Tibial nerve (tissue), 4 donors: Measurements from ENCODE around the gene C2CD4A.

Source experiments
- EP300 ChIP-seq, 2 donors: sonication (generic); formaldehyde crosslinking; IDR thresholded peaks; one replicate each; pipeline ENCODE4 v1.6.1; 2017; ENCODE audit warnings: antibody characterized with exemption in 2 of 2, mild to moderate bottlenecking in 1 of 2
- POLR2A ChIP-seq, 2 donors: fragments of 450-650 bp; IDR thresholded peaks; one replicate each; pipeline ENCODE4 v1.6.1; 2017; ENCODE audit warnings: antibody characterized with exemption in 2 of 2, mild to moderate bottlenecking in 2 of 2, moderate library complexity in 2 of 2
- TF ChIP-seq, protein P1 (sequence below), 5 experiments: fragments of 200-600 bp in 3 of 5; fragments of 450-650 bp in 2 of 5; sonication (generic) in 3 of 5; IDR thresholded peaks; one replicate each; pipeline ENCODE4 v1.5.1; 2016 to 2019; ENCODE audit warnings: antibody characterized with exemption in 5 of 5, mild to moderate bottlenecking in 3 of 5, moderate library complexity in 2 of 5

DNA sequence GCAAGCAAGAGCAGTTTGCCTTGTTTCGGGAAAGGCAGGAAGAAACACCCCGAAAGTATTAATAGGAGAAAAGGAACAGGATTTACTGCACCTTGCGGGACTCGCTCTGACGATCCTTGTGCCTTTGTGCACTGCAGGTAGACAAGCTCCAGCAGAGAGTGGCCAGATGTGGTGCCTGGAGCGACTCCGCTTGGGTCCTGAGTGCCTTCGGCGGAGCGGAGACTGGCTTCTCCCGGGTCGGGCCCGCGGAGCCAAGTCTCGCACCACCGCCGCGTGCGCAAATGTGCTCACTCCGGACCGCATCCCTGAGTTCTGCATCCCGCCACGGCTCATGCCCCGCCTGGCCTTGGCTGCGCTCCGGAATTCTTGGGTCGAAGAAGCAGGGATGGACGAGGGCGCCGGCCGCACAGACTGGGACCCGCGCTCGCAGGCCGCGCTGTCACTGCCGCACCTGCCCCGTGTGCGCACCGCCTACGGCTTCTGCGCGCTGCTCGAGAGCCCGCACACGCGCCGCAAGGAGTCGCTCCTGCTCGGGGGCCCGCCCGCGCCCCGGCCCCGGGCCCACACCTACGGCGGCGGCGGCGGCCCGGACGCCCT lies 769 bp downstream of the C2CD4A start:
- TF ChIP-seq, protein P1, sequence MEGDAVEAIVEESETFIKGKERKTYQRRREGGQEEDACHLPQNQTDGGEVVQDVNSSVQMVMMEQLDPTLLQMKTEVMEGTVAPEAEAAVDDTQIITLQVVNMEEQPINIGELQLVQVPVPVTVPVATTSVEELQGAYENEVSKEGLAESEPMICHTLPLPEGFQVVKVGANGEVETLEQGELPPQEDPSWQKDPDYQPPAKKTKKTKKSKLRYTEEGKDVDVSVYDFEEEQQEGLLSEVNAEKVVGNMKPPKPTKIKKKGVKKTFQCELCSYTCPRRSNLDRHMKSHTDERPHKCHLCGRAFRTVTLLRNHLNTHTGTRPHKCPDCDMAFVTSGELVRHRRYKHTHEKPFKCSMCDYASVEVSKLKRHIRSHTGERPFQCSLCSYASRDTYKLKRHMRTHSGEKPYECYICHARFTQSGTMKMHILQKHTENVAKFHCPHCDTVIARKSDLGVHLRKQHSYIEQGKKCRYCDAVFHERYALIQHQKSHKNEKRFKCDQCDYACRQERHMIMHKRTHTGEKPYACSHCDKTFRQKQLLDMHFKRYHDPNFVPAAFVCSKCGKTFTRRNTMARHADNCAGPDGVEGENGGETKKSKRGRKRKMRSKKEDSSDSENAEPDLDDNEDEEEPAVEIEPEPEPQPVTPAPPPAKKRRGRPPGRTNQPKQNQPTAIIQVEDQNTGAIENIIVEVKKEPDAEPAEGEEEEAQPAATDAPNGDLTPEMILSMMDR (IDR thresholded peaks at IDR 0.05): no peak
- no peak for TF ChIP-seq POLR2A (IDR thresholded peaks at IDR 0.05)
- TF ChIP-seq EP300 (IDR thresholded peaks at IDR 0.05): no peak
